HUES6 (cell line): ENCODE measurements around the gene SLC35D3.
A peak's percentile ranks its signal among the peaks of the same experiment; 100 is the strongest.
"Not testable (repeated sequence)": the region's sequence is repeated elsewhere in the genome, so short reads cannot be mapped to it uniquely, and the experiment has no call there.

Experiments
- H3K27ac ChIP-seq: 2 replicates; pipeline ENCODE4 v1.7.0; 2013; ENCODE audit warnings: low read depth, mild to moderate bottlenecking, low read length, inconsistent platforms
- H3K27me3 ChIP-seq: 2 replicates; pipeline ENCODE4 v1.6.1; 2013; ENCODE audit warnings: low read length; ENCODE audit not compliant: control insufficient read depth, insufficient read depth
- H3K36me3 ChIP-seq: 2 replicates; pipeline ENCODE4 v1.6.1; 2013; ENCODE audit warnings: low read length; ENCODE audit not compliant: control insufficient read depth, insufficient read depth
- H3K4me1 ChIP-seq: 2 replicates; pipeline ENCODE4 v1.6.1; 2013; ENCODE audit warnings: low read length; ENCODE audit not compliant: control insufficient read depth, insufficient read depth
- H3K4me3 ChIP-seq: 2 replicates; pipeline ENCODE4 v1.5.1; 2013; ENCODE audit warnings: low read depth, low read length
- H3K9ac ChIP-seq: one replicate; pipeline ENCODE4 v1.6.1; 2013; ENCODE audit warnings: mild to moderate bottlenecking, low read length
- H3K9me3 ChIP-seq: 2 replicates; pipeline ENCODE4 v1.6.1; 2013; ENCODE audit warnings: low read depth, low read length; ENCODE audit not compliant: control insufficient read depth, insufficient read depth

Gene SLC35D3

DNA sequence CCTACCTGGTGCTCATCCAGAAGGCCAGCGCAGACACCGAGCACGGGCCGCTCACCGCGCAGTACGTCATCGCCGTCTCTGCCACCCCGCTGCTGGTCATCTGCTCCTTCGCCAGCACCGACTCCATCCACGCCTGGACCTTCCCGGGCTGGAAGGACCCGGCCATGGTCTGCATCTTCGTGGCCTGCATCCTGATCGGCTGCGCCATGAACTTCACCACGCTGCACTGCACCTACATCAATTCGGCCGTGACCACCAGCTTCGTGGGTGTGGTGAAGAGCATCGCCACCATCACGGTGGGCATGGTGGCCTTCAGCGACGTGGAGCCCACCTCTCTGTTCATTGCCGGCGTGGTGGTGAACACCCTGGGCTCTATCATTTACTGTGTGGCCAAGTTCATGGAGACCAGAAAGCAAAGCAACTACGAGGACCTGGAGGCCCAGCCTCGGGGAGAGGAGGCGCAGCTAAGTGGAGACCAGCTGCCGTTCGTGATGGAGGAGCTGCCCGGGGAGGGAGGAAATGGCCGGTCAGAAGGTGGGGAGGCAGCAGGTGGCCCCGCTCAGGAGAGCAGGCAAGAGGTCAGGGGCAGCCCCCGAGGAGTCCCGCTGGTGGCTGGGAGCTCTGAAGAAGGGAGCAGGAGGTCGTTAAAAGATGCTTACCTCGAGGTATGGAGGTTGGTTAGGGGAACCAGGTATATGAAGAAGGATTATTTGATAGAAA, 2.0 kb downstream of the SLC35D3 start:
- Histone ChIP-seq H3K27ac (no peak overlapping the region), H3K4me1 (peaks cover 11% of the 10 kb centered on the region), H3K27me3 (peaks cover 64% of the 10 kb centered on the region), H3K9me3 (no peaks in the 10 kb centered on the region), H3K9ac (no peak overlapping the region), H3K36me3 (no peaks in the 10 kb centered on the region), H3K4me3 (peak overlapping the region; percentile 12; the same call in 1 of the 2 replicates)

DNA sequence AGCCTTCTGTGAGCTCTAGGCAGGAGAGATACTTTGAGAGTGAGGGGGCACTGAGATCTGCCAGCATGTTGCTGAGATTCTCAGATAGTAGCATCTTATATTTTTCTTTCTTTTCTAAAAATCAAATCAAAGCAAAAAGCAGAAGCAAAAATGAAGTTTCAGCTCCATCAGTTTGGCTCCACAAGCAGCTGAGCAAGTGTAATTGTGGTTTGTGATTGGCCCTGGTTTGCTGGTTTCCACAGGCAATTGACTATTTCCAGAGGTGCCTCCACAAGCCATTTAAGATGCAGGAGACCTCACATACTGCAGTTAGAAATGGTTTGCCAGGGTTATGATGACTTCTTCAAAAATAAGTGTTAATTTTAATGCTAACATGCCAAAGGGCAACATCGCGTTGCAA, 4.3 kb downstream of the SLC35D3 start:
- peaks cover under 1% of the 10 kb centered on the region for H3K4me1 ChIP-seq
- peaks cover 52% of the 10 kb centered on the region for H3K27me3 ChIP-seq
- no peak overlapping the region for H3K9ac ChIP-seq
- no peak overlapping the region for H3K4me3 ChIP-seq
- no peak overlapping the region for H3K27ac ChIP-seq
- no peaks in the 10 kb centered on the region for H3K36me3 ChIP-seq
- no peaks in the 10 kb centered on the region for H3K9me3 ChIP-seq

DNA sequence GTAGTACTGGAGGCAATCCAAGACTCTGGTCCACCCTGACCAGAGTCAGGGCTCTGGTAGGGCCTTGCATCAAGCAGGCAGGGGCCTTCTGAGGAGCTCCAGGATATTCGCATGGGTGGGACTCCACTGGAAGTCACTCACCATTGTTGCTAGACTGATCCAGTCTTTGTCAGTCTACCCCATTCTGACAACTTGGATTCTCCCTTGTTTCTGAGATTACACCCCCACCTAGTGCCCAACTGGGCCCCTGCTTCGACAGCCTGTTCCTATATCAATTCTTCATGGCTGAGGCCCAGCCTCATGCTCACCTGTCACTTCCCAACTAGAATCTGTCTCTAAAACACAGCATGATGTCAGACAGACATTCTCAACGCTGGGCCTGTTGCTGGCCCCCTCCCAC, 5.2 kb downstream of the SLC35D3 start:
- H3K36me3 ChIP-seq: no peaks in the 10 kb centered on the region
- H3K4me3 ChIP-seq: no peak overlapping the region
- peaks cover 3% of the 10 kb centered on the region for H3K4me1 ChIP-seq
- H3K9ac ChIP-seq: no peak overlapping the region
- H3K9me3 ChIP-seq: no peaks in the 10 kb centered on the region
- H3K27me3 ChIP-seq: peaks cover 44% of the 10 kb centered on the region
- H3K27ac ChIP-seq: no peak overlapping the region

DNA sequence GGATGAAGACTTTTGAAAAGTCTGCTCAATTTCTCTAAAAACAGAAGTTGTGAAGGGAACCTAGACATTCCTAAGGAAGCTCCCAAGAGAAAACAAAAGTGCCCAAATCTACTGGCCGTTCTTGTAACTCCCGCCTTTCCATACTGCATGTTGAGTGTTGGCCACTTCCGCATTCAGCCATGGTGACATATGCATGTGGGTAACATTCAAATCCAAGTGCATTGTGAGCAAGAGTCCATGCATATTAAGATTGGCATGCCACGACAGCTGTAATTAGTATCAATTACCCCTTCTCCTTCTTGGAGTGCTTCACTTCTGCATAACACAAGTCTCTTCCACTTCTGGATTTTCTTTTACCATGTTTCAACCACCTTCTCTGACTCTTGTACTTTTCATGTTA, 8.4 kb downstream of the SLC35D3 start:
- Histone ChIP-seq H3K9ac (no peak overlapping the region), H3K4me3 (no peak overlapping the region), H3K9me3 (no peaks in the 10 kb centered on the region), H3K27ac (no peak overlapping the region), H3K36me3 (no peaks in the 10 kb centered on the region), H3K27me3 (peaks cover 16% of the 10 kb centered on the region; the same call in 1 of the 2 replicates), H3K4me1 (peaks cover 16% of the 10 kb centered on the region)

DNA sequence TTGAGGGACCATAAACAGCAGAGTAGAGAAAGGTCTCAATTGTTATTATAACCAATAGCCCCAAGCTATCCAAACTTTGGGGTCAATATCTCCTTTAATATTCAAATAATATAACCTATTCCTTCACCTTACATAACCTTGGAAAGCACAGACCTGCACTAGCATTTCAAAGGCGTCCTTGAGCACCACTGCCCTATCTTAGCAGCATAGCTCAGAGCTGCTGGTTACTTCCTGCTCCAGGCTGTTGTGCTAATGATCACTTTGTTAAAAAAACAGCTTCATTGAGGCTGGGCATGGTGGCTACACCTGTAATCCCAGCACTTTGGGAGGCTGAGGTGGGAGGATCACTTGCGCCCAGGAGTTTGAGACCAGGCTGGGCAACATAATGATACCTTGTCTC, 10.5 kb downstream of the SLC35D3 start:
- no peaks in the 10 kb centered on the region for H3K9me3 ChIP-seq
- H3K4me3 ChIP-seq: no peak overlapping the region
- H3K27ac ChIP-seq: no peak overlapping the region
- peaks cover 13% of the 10 kb centered on the region; the same call in 1 of the 2 replicates for H3K27me3 ChIP-seq
- peaks cover 16% of the 10 kb centered on the region for H3K4me1 ChIP-seq
- no peaks in the 10 kb centered on the region for H3K36me3 ChIP-seq
- H3K9ac ChIP-seq: no peak overlapping the region

DNA sequence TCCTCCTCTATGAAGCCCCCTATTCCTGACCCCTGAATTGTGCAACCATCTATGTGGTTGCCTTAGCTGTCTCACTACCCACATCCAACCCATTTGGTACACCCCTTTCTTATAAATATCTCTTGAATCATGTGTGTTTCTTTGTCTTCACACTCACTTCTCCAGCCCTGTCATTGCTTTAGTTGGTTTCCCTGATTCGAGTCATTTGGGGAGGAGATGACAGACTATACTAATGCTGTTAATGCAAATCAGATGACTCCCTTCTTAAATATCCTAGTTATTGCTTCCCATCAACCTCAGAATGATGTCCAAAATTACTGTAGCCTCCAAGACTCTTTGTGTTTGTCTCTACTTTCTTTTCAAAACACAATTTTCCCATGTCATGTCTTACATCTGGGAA, 23.0 kb downstream of the SLC35D3 start:
- Histone ChIP-seq H3K36me3 (no peaks in the 10 kb centered on the region), H3K9me3 (peaks cover 4% of the 10 kb centered on the region; the same call in 1 of the 2 replicates), H3K4me3 (no peak overlapping the region), H3K27ac (no peak overlapping the region), H3K27me3 (no peaks in the 10 kb centered on the region), H3K9ac (no peak overlapping the region), H3K4me1 (peaks cover 17% of the 10 kb centered on the region)

DNA sequence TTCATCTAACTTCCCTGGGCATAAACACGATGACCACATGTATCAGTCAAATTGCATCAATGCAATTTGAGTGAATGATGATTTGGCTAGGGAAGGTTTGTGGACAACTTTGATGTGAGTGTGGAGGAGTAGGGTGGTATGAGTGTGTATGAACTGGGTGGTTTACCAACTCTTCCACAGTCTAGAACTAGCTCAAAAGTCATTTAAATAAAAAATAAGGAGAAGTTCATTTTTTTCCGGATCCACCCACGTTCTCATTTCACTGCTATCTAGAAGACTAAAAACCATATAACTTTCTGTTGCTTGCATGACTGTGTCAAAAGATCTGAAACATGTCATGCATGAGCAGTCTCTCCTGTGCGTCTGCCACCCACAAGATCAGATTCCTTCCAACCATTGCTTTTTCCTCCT, 23.6 kb downstream of the SLC35D3 start:
- peaks cover 4% of the 10 kb centered on the region; the same call in 1 of the 2 replicates for H3K9me3 ChIP-seq
- no peaks in the 10 kb centered on the region for H3K27me3 ChIP-seq
- H3K4me3 ChIP-seq: no peak overlapping the region
- no peak overlapping the region for H3K9ac ChIP-seq
- no peak overlapping the region for H3K27ac ChIP-seq
- peaks cover 17% of the 10 kb centered on the region for H3K4me1 ChIP-seq
- H3K36me3 ChIP-seq: no peaks in the 10 kb centered on the region

DNA sequence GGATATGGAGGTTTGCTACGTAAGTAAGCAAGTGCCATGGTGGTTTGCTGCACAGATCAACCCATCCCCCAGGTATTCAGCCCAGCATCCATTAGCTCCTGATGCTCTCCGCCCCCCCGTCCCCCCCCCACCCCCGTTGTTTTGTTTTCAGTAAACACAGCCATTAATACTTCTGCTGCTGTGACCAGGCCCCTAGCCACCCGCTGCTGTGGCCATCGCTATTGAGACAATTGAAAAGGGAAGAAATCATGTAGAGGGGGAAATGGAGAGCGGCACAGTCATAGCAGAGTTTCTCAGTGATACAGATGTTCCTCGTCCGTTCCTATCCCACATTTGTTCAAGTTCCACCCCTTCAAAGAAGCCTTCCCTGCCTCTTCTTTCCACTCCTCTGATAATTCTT, 24.9 kb downstream of the SLC35D3 start:
- H3K36me3 ChIP-seq: no peaks in the 10 kb centered on the region
- H3K4me1 ChIP-seq: peaks cover 17% of the 10 kb centered on the region
- no peaks in the 10 kb centered on the region for H3K27me3 ChIP-seq
- H3K9me3 ChIP-seq: peaks cover 4% of the 10 kb centered on the region; the same call in 1 of the 2 replicates
- no peak overlapping the region for H3K4me3 ChIP-seq
- H3K27ac ChIP-seq: no peak overlapping the region
- no peak overlapping the region for H3K9ac ChIP-seq

DNA sequence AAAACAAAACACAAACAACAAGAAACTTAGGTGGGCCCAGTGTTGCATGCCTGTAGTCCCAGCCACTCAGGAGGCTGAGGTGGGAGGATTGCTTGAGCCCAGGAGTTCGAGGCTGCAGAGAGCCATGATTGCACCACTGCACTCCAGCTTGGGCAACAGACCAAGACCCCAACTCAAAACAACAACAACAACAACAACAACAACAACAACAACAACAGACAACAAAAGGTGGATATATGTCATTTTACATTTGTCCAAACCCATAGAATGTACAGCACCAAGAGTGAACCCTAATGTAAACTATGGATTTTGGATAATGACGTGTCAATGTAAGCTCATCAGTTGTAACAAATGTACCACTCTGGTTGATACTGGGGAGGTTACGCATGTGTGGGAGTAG, 27.9 kb downstream of the SLC35D3 start:
- peaks cover 25% of the 10 kb centered on the region for H3K4me1 ChIP-seq
- H3K36me3 ChIP-seq, H3K27ac ChIP-seq, H3K4me3 ChIP-seq, H3K9me3 ChIP-seq, H3K9ac ChIP-seq, H3K27me3 ChIP-seq: not testable (repeated sequence)

DNA sequence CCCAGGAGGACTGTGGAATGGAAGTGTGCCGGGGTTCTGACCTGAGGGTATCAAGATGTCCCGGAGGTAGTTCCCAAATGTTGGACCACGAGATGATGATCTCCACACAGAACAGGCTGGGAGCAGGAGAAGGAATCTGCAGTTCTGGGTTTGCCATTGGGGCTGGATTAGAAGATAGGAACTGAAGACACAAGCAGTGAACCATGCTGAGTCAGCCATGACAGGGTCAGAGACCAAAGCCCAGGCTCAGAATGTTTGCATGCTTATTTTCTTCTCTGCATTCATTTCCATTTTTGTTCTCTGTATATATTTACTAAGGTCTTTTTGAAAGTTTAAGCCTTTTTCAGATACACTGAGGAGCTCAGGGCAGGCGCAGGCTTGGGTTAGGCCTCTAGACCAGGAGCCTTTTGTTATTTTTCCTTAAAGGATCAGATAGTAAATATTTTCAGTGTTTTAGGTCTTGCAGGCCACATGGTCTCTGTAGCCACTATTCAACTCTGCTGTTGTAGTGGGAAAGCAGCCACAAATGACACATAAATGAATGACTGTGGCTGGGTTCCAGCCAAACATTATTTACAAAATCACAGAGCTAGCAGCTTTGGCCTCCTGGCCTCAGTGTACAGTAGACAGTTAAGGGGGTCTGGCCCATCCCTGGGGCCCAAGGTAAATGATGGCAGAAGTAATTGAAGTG, 28.5 kb downstream of the SLC35D3 start:
- peaks cover 32% of the 10 kb centered on the region for H3K4me1 ChIP-seq
- no peaks in the 10 kb centered on the region for H3K27me3 ChIP-seq
- peaks cover 4% of the 10 kb centered on the region; the same call in 1 of the 2 replicates for H3K9me3 ChIP-seq
- H3K9ac ChIP-seq: no peak overlapping the region
- no peak overlapping the region for H3K27ac ChIP-seq
- H3K4me3 ChIP-seq: no peak overlapping the region
- no peaks in the 10 kb centered on the region for H3K36me3 ChIP-seq

DNA sequence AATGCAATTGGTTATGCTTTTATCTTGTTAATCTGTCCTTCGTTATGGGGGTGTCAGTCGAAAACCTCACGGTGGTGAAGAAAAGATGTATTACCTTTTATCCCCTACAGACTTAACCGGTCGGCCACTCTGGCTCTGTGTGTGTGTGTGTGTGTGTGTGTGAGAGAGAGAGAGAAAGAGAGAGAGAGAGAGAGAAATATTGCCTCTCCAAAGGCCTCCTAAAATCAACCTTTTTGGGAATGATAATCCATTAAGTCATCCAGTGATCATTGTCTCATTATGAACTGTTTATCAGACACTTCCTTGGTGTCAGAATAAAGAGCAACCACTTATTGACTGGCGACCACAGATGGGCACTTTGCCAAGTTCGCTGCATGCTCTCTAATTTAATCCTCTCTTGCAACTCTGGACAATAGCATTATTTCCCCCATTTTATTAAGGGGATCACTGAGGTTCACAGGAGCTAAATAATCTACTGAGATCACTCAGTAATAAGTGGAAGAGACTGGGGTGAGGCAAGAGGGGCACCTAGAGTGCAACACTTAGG, 30.7 kb downstream of the SLC35D3 start:
- H3K9me3 ChIP-seq: peaks cover 4% of the 10 kb centered on the region; the same call in 1 of the 2 replicates
- peaks cover 32% of the 10 kb centered on the region for H3K4me1 ChIP-seq
- no peak overlapping the region for H3K9ac ChIP-seq
- no peaks in the 10 kb centered on the region for H3K27me3 ChIP-seq
- no peaks in the 10 kb centered on the region for H3K36me3 ChIP-seq
- no peak overlapping the region for H3K27ac ChIP-seq
- H3K4me3 ChIP-seq: no peak overlapping the region
